C4-2B (cell line): ENCODE measurements around the gene WNK1.
"Not testable (repeated sequence)": the region's sequence is repeated elsewhere in the genome, so short reads cannot be mapped to it uniquely, and the experiment has no call there.

ENCODE experiments used
- H3K27ac ChIP-seq: fragments of 450-650 bp; 2 replicates; pipeline ENCODE4 v1.5.1; 2017
- CTCF ChIP-seq: fragments of 450-650 bp; conservative IDR thresholded peaks from 2 replicates; pipeline ENCODE4 v1.5.1; 2017; ENCODE audit warnings: mild to moderate bottlenecking
- ZFX ChIP-seq: fragments of 450-650 bp; IDR thresholded peaks from 2 replicates; pipeline ENCODE4 v1.6.1; 2017

Gene WNK1

GRCh38 chr12:759628-760027, 7.2 kb downstream of the WNK1 start:
- H3K27ac ChIP-seq = no peak overlapping the region
- no peak for TF ChIP-seq CTCF
- no peak for TF ChIP-seq ZFX

- TF ChIP-seq CTCF = no peak
- TF ChIP-seq ZFX = no peak
- H3K27ac ChIP-seq = no peak overlapping the region
Observed at GRCh38 chr12:761256-761655, 8.9 kb downstream of the WNK1 start.

GRCh38 chr12:765840-766239, 13.5 kb downstream of the WNK1 start:
- TF ChIP-seq ZFX (no peak), CTCF (no peak)
- H3K27ac ChIP-seq = no peak overlapping the region

GRCh38 chr12:768434-768833, 16.1 kb downstream of the WNK1 start:
- TF ChIP-seq ZFX (no peak), CTCF (no peak)
- no peak overlapping the region for H3K27ac ChIP-seq

GRCh38 chr12:770479-770878, 18.1 kb downstream of the WNK1 start:
- TF ChIP-seq ZFX (no peak), CTCF (no peak)

GRCh38 chr12:772056-772697, 19.8 kb downstream of the WNK1 start:
- TF ChIP-seq ZFX (no peak), CTCF (no peak)
- no peak overlapping the region for H3K27ac ChIP-seq

More at GRCh38 chr12:770479-770878, 18.1 kb downstream of the WNK1 start:
- no peak overlapping the region for H3K27ac ChIP-seq

- no peak overlapping the region for H3K27ac ChIP-seq
- TF ChIP-seq ZFX (no peak), CTCF (no peak)
Observed at GRCh38 chr12:774051-774614, 21.8 kb downstream of the WNK1 start.

GRCh38 chr12:775973-776771, 23.8 kb downstream of the WNK1 start:
- H3K27ac ChIP-seq = not testable (repeated sequence)

GRCh38 chr12:776772-777373, 24.5 kb downstream of the WNK1 start:
- H3K27ac ChIP-seq = not testable (repeated sequence)
